HEK293 (cell line): ENCODE results near the gene UBB.

Source experiments
- CTCF ChIA-PET: fragments of 350-600 bp; formaldehyde crosslinking; extraction: SDS; loops from one replicate; lab custom pipeline; 2021; ENCODE audit warnings: antibody characterized with exemption; lab: Yijun Ruan, JAX
- POLR2A ChIA-PET: fragments of 300-600 bp; formaldehyde crosslinking; extraction: SDS; loops from one replicate; lab custom pipeline; 2020; ENCODE audit warnings: antibody characterized with exemption, inconsistent platforms; lab: Yijun Ruan, JAX
- H3K27ac ChIP-seq: fragments of 200-500 bp; sonication (Bioruptor generic); 2 replicates; pipeline ENCODE4 v1.5.1; 2014; ENCODE audit warnings: low read depth, low read length, control low read depth, inconsistent platforms; ENCODE audit errors: extremely low read depth
- H3K36me3 ChIP-seq, 2 experiments: fragments of 200-500 bp in 1 of 2; sonication (Bioruptor generic) in 1 of 2; 1 replicate in 1 of 2; 2 replicates in 1 of 2; pipeline ENCODE4 v1.5.1; 2014 to 2017; ENCODE audit warnings: inconsistent platforms in 2 of 2, low read length in 2 of 2; ENCODE audit not compliant: control insufficient read depth in 2 of 2, insufficient read depth in 1 of 2
- H3K4me1 ChIP-seq: fragments of 200-500 bp; sonication (Bioruptor generic); 2 replicates; pipeline ENCODE4 v1.5.1; 2014; ENCODE audit warnings: mild to moderate bottlenecking, low read length, inconsistent platforms; ENCODE audit not compliant: control insufficient read depth, insufficient read depth
- H3K4me3 ChIP-seq: 2 replicates; pipeline ENCODE4 v1.5.1; 2011; ENCODE audit warnings: low read depth, mild to moderate bottlenecking, control low read depth, low read length, moderate library complexity
- H3K9me3 ChIP-seq: fragments of 200-500 bp; sonication (Bioruptor generic); 2 replicates; pipeline ENCODE4 v1.5.1; 2014; ENCODE audit warnings: low read depth, low read length, inconsistent platforms; ENCODE audit not compliant: control insufficient read depth, insufficient read depth
- FEZF1 ChIP-seq: fragments of 450-650 bp; formaldehyde crosslinking; IDR thresholded peaks from 2 replicates; pipeline ENCODE4 v1.5.1; 2016; ENCODE audit warnings: missing biosample characterization, missing genetic modification characterization
- KLF16 ChIP-seq: fragments of 450-650 bp; formaldehyde crosslinking; IDR thresholded peaks from 2 replicates; pipeline ENCODE4 v1.5.1; 2017; ENCODE audit warnings: missing biosample characterization, missing genetic modification characterization
- ZNF155 ChIP-seq: fragments of 450-650 bp; formaldehyde crosslinking; IDR thresholded peaks from 2 replicates; pipeline ENCODE4 v1.5.1; 2016; ENCODE audit warnings: missing biosample characterization, missing genetic modification characterization
- ZNF214 ChIP-seq: fragments of 450-650 bp; formaldehyde crosslinking; IDR thresholded peaks from 2 replicates; pipeline ENCODE4 v1.5.1; 2017; ENCODE audit warnings: missing biosample characterization, mild to moderate bottlenecking, missing genetic modification characterization, borderline replicate concordance
- ZNF391 ChIP-seq: fragments of 450-650 bp; formaldehyde crosslinking; IDR thresholded peaks from 2 replicates; pipeline ENCODE4 v1.5.1; 2016; ENCODE audit warnings: low read depth, missing biosample characterization, missing genetic modification characterization, borderline replicate concordance
- ZNF394 ChIP-seq: fragments of 450-650 bp; formaldehyde crosslinking; IDR thresholded peaks from 2 replicates; pipeline ENCODE4 v1.5.1; 2016; ENCODE audit warnings: missing biosample characterization, missing genetic modification characterization, mild to moderate bottlenecking, moderate library complexity, borderline replicate concordance
- ZNF433 ChIP-seq: fragments of 450-650 bp; formaldehyde crosslinking; IDR thresholded peaks from 2 replicates; pipeline ENCODE4 v1.5.1; 2016; ENCODE audit warnings: missing biosample characterization, missing genetic modification characterization, low read depth
- ZNF548 ChIP-seq: fragments of 450-650 bp; formaldehyde crosslinking; IDR thresholded peaks from 2 replicates; pipeline ENCODE4 v1.5.1; 2016; ENCODE audit warnings: missing biosample characterization, missing genetic modification characterization
- ZNF555 ChIP-seq: fragments of 450-650 bp; formaldehyde crosslinking; conservative IDR thresholded peaks from 2 replicates; pipeline ENCODE4 v1.5.1; 2017; ENCODE audit warnings: missing biosample characterization, mild to moderate bottlenecking, missing genetic modification characterization, inconsistent platforms
- ZNF561 ChIP-seq: fragments of 450-650 bp; IDR thresholded peaks from 2 replicates; pipeline ENCODE4 v1.5.1; 2018; ENCODE audit warnings: missing biosample characterization, missing genetic modification characterization, borderline replicate concordance
- ZNF660 ChIP-seq: fragments of 450-650 bp; IDR thresholded peaks from 2 replicates; pipeline ENCODE4 v1.5.1; 2018; ENCODE audit warnings: missing biosample characterization, mild to moderate bottlenecking, missing genetic modification characterization
- ZNF664 ChIP-seq: fragments of 450-650 bp; formaldehyde crosslinking; IDR thresholded peaks from 2 replicates; pipeline ENCODE4 v1.5.1; 2016; ENCODE audit warnings: missing biosample characterization, missing genetic modification characterization
- ZNF677 ChIP-seq: fragments of 450-650 bp; IDR thresholded peaks from 2 replicates; pipeline ENCODE4 v1.5.0; 2018; ENCODE audit warnings: missing biosample characterization, mild to moderate bottlenecking, missing genetic modification characterization, moderate library complexity
- ZNF785 ChIP-seq: fragments of 450-650 bp; formaldehyde crosslinking; IDR thresholded peaks from 2 replicates; pipeline ENCODE4 v1.5.1; 2016; ENCODE audit warnings: missing biosample characterization, missing genetic modification characterization
- ZNF837 ChIP-seq: fragments of 450-650 bp; formaldehyde crosslinking; IDR thresholded peaks from 2 replicates; pipeline ENCODE4 v1.5.1; 2016; ENCODE audit warnings: missing biosample characterization, missing genetic modification characterization
- TF ChIP-seq, protein P1 (sequence below): fragments of 450-650 bp; formaldehyde crosslinking; conservative IDR thresholded peaks from 2 replicates; pipeline ENCODE4 v1.5.1; 2016; ENCODE audit warnings: low read depth, missing biosample characterization, missing genetic modification characterization
- TF ChIP-seq, protein P2 (sequence below): fragments of 450-650 bp; formaldehyde crosslinking; IDR thresholded peaks from 2 replicates; pipeline ENCODE4 v1.5.1; 2016; ENCODE audit warnings: missing biosample characterization, missing genetic modification characterization
- TF ChIP-seq, protein P3 (sequence below): fragments of 450-650 bp; formaldehyde crosslinking; IDR thresholded peaks from 2 replicates; pipeline ENCODE4 v1.5.1; 2016; ENCODE audit warnings: missing biosample characterization, missing genetic modification characterization, borderline replicate concordance
- TF ChIP-seq, protein P4 (sequence below): fragments of 450-650 bp; formaldehyde crosslinking; IDR thresholded peaks from 2 replicates; pipeline ENCODE4 v1.5.1; 2016; ENCODE audit warnings: missing biosample characterization, missing genetic modification characterization, low read depth

UBB gene

DNA sequence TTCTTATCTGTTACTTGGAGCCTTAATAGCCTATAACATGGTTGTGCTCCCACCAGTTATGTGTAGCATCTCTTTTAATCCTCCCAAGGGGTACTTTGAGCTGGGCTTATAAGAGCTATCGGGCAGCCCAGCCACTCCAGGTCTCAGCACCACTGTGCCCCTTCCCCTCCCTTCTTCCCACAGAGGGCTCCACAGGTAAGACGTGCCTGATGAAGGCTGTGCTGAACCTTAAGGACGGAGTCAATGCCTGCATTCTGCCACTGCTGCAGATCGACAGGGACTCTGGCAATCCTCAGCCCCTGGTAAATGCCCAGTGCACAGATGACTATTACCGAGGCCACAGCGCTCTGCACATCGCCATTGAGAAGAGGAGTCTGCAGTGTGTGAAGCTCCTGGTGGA, 41.5 kb downstream of the UBB start:
- no peaks in the 10 kb centered on the region for H3K36me3 ChIP-seq
- no peak overlapping the region for H3K27ac ChIP-seq
- H3K4me3 ChIP-seq = no peak overlapping the region
- CTCF ChIA-PET = interaction anchor here (0.7 to 2.1 kb wide), 2 partner anchors 56 to 59 kb away, joined by 3 to 7 read pairs; no protein-coding TSS in a partner anchor
- peaks cover 11% of the 10 kb centered on the region; the same call in 1 of the 2 replicates for H3K4me1 ChIP-seq
- no peak for TF ChIP-seq ZNF664 (tag by site-specific recombination)
- TF ChIP-seq, protein P1, sequence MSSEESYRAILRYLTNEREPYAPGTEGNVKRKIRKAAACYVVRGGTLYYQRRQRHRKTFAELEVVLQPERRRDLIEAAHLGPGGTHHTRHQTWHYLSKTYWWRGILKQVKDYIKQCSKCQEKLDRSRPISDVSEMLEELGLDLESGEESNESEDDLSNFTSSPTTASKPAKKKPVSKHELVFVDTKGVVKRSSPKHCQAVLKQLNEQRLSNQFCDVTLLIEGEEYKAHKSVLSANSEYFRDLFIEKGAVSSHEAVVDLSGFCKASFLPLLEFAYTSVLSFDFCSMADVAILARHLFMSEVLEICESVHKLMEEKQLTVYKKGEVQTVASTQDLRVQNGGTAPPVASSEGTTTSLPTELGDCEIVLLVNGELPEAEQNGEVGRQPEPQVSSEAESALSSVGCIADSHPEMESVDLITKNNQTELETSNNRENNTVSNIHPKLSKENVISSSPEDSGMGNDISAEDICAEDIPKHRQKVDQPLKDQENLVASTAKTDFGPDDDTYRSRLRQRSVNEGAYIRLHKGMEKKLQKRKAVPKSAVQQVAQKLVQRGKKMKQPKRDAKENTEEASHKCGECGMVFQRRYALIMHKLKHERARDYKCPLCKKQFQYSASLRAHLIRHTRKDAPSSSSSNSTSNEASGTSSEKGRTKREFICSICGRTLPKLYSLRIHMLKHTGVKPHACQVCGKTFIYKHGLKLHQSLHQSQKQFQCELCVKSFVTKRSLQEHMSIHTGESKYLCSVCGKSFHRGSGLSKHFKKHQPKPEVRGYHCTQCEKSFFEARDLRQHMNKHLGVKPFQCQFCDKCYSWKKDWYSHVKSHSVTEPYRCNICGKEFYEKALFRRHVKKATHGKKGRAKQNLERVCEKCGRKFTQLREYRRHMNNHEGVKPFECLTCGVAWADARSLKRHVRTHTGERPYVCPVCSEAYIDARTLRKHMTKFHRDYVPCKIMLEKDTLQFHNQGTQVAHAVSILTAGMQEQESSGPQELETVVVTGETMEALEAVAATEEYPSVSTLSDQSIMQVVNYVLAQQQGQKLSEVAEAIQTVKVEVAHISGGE (tag by site-specific recombination) = no peak
- TF ChIP-seq, protein P2, sequence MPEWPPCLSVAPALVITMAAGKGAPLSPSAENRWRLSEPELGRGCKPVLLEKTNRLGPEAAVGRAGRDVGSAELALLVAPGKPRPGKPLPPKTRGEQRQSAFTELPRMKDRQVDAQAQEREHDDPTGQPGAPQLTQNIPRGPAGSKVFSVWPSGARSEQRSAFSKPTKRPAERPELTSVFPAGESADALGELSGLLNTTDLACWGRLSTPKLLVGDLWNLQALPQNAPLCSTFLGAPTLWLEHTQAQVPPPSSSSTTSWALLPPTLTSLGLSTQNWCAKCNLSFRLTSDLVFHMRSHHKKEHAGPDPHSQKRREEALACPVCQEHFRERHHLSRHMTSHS = no peak
- TF ChIP-seq ZNF677 (tag by site-specific recombination) = no peak
- TF ChIP-seq ZNF391 (tag by site-specific recombination) = no peak
- no peak for TF ChIP-seq ZNF837 (tag by site-specific recombination)
- TF ChIP-seq ZNF548 (tag by site-specific recombination) = no peak
- TF ChIP-seq ZNF394 = no peak
- no peak for TF ChIP-seq ZNF561 (tag by site-specific recombination)
- TF ChIP-seq, protein P3, sequence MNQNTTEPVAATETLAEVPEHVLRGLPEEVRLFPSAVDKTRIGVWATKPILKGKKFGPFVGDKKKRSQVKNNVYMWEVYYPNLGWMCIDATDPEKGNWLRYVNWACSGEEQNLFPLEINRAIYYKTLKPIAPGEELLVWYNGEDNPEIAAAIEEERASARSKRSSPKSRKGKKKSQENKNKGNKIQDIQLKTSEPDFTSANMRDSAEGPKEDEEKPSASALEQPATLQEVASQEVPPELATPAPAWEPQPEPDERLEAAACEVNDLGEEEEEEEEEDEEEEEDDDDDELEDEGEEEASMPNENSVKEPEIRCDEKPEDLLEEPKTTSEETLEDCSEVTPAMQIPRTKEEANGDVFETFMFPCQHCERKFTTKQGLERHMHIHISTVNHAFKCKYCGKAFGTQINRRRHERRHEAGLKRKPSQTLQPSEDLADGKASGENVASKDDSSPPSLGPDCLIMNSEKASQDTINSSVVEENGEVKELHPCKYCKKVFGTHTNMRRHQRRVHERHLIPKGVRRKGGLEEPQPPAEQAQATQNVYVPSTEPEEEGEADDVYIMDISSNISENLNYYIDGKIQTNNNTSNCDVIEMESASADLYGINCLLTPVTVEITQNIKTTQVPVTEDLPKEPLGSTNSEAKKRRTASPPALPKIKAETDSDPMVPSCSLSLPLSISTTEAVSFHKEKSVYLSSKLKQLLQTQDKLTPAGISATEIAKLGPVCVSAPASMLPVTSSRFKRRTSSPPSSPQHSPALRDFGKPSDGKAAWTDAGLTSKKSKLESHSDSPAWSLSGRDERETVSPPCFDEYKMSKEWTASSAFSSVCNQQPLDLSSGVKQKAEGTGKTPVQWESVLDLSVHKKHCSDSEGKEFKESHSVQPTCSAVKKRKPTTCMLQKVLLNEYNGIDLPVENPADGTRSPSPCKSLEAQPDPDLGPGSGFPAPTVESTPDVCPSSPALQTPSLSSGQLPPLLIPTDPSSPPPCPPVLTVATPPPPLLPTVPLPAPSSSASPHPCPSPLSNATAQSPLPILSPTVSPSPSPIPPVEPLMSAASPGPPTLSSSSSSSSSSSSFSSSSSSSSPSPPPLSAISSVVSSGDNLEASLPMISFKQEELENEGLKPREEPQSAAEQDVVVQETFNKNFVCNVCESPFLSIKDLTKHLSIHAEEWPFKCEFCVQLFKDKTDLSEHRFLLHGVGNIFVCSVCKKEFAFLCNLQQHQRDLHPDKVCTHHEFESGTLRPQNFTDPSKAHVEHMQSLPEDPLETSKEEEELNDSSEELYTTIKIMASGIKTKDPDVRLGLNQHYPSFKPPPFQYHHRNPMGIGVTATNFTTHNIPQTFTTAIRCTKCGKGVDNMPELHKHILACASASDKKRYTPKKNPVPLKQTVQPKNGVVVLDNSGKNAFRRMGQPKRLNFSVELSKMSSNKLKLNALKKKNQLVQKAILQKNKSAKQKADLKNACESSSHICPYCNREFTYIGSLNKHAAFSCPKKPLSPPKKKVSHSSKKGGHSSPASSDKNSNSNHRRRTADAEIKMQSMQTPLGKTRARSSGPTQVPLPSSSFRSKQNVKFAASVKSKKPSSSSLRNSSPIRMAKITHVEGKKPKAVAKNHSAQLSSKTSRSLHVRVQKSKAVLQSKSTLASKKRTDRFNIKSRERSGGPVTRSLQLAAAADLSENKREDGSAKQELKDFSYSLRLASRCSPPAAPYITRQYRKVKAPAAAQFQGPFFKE (tag by site-specific recombination) = no peak
- TF ChIP-seq ZNF555 (tag by site-specific recombination) = no peak
- TF ChIP-seq KLF16 (tag by site-specific recombination) = no peak
- H3K9me3 ChIP-seq = no peaks in the 10 kb centered on the region
- POLR2A ChIA-PET = interaction anchor here (0.7 to 2.4 kb wide), 2 partner anchors 16 to 231 kb away, joined by 5 to 14 read pairs; partner anchors contain the start of gene ZNF624

DNA sequence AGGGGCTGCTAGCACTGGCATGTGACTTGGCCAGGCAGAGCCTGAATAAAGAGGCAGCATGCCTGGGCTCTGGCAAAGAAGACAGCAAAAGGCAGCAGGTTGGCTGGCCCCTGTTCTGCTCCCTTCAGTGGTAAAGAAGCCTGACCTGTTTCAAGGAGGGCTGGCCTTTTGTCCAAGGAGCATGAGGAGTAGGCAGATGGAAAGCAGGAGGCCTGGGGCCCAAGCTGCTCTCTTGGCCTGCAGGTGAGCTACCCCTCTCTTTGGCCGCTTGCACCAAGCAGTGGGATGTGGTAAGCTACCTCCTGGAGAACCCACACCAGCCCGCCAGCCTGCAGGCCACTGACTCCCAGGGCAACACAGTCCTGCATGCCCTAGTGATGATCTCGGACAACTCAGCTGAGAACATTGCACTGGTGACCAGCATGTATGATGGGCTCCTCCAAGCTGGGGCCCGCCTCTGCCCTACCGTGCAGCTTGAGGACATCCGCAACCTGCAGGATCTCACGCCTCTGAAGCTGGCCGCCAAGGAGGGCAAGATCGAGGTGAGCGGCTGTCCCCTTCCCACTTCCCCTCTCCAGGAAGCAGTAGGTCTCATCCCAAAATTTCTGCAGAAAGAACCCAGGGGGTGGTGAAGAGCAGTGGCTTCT, 42.5 kb downstream of the UBB start:
- ChIA-PET POLR2A (interaction anchor here (0.5 to 2.4 kb wide), 3 partner anchors 15 to 217 kb away, joined by 3 to 14 read pairs (median 5); no protein-coding TSS in a partner anchor), CTCF (interaction anchor here (1.0 to 2.1 kb wide), 2 partner anchors 38 to 60 kb away, joined by 3 to 7 read pairs; no protein-coding TSS in a partner anchor)
- H3K9me3 ChIP-seq = no peaks in the 10 kb centered on the region
- peaks cover 11% of the 10 kb centered on the region; the same call in 1 of the 2 replicates for H3K4me1 ChIP-seq
- H3K27ac ChIP-seq = no peak overlapping the region
- H3K36me3 ChIP-seq = no peaks in the 10 kb centered on the region
- no peak overlapping the region for H3K4me3 ChIP-seq
- TF ChIP-seq ZNF555 (tag by site-specific recombination) (no peak), ZNF214 (tag by site-specific recombination) (no peak), ZNF660 (tag by site-specific recombination) (no peak), ZNF155 (no peak), ZNF785 (tag by site-specific recombination) (no peak), FEZF1 (tag by site-specific recombination) (no peak), ZNF433 (tag by site-specific recombination) (no peak)
- TF ChIP-seq, protein P4, sequence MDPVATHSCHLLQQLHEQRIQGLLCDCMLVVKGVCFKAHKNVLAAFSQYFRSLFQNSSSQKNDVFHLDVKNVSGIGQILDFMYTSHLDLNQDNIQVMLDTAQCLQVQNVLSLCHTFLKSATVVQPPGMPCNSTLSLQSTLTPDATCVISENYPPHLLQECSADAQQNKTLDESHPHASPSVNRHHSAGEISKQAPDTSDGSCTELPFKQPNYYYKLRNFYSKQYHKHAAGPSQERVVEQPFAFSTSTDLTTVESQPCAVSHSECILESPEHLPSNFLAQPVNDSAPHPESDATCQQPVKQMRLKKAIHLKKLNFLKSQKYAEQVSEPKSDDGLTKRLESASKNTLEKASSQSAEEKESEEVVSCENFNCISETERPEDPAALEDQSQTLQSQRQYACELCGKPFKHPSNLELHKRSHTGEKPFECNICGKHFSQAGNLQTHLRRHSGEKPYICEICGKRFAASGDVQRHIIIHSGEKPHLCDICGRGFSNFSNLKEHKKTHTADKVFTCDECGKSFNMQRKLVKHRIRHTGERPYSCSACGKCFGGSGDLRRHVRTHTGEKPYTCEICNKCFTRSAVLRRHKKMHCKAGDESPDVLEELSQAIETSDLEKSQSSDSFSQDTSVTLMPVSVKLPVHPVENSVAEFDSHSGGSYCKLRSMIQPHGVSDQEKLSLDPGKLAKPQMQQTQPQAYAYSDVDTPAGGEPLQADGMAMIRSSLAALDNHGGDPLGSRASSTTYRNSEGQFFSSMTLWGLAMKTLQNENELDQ (tag by site-specific recombination) = no peak
